GM13977 (cell line): ENCODE results near the gene KANK4.

Experiments used
- DNase-seq: peaks from one replicate; pipeline ENCODE4 v3.0.0; 2012; ENCODE audit warnings: low spot score
- CTCF ChIP-seq: IDR thresholded peaks from 2 replicates; pipeline ENCODE4 v1.5.1; 2012; ENCODE audit warnings: mild to moderate bottlenecking, control low read depth; ENCODE audit not compliant: insufficient read depth; ENCODE audit errors: extremely low read depth, missing control alignments
- in situ Hi-C: fragments of 300-500 bp; cut with MboI; formaldehyde crosslinking; loops from one replicate; pipeline ENCODE4 v1.12.0; 2022; ENCODE audit warnings: low sequenced_read_pairs, low pct_unique_long_range_greater_than_20kb, mixed read lengths, inconsistent platforms; ENCODE audit not compliant: unreplicated experiment

Gene KANK4

GRCh38 chr1:62213075-62213914 lies 105.9 kb downstream of the KANK4 start:
- no peak for TF ChIP-seq CTCF
- in situ Hi-C loops: no loop called here

GRCh38 chr1:62212411-62212810 lies 106.8 kb downstream of the KANK4 start:
- in situ Hi-C loops: no loop called here
- DNase-seq: no peak
- no peak for TF ChIP-seq CTCF

More at GRCh38 chr1:62213075-62213914, 105.9 kb downstream of the KANK4 start:
- no peak for DNase-seq

- no peak for DNase-seq
- in situ Hi-C loops: no loop called here
- no peak for TF ChIP-seq CTCF
These were observed 108.3 kb downstream of the KANK4 start for GRCh38 chr1:62210960-62211359.

GRCh38 chr1:62209931-62210595 lies 109.2 kb downstream of the KANK4 start:
- TF ChIP-seq CTCF: no peak
- DNase-seq: no peak
- in situ Hi-C loops: no loop called here

- in situ Hi-C loops: no loop called here
- no peak for DNase-seq
- no peak for TF ChIP-seq CTCF
These were observed 110.3 kb downstream of the KANK4 start for GRCh38 chr1:62208970-62209369.

GRCh38 chr1:62208087-62208486 lies 111.1 kb downstream of the KANK4 start:
- no peak for DNase-seq
- in situ Hi-C loops: no loop called here
- TF ChIP-seq CTCF: no peak
